Activated naive CD8-positive, alpha-beta T cell treated with anti-CD3 and anti-CD28 coated beads for 36 hours (primary cell): ENCODE data around the gene CD96. TPM values are rescaled to one million over a fixed set of nuclear protein-coding genes. Genes with fewer than 3 reads are reported as not detected.

ENCODE experiments used
- DNase-seq: peaks from one replicate; pipeline ENCODE4 v3.0.0; 2021
- H3K27ac Mint-ChIP-seq: one replicate; pipeline ENCODE4 v1.8.0; 2022; ENCODE audit warnings: mild to moderate bottlenecking, moderate library complexity, mixed read lengths
- H3K27me3 Mint-ChIP-seq: one replicate; pipeline ENCODE4 v1.8.0; 2022; ENCODE audit warnings: mild to moderate bottlenecking, mixed read lengths
- H3K36me3 Mint-ChIP-seq: one replicate; pipeline ENCODE4 v1.8.0; 2021; ENCODE audit warnings: mild to moderate bottlenecking, mixed read lengths
- H3K4me1 Mint-ChIP-seq: one replicate; pipeline ENCODE4 v1.8.0; 2021; ENCODE audit warnings: mixed read lengths
- H3K4me3 Mint-ChIP-seq: one replicate; pipeline ENCODE4 v1.8.0; 2022; ENCODE audit warnings: mild to moderate bottlenecking, moderate library complexity, mixed read lengths
- H3K9me3 Mint-ChIP-seq: one replicate; pipeline ENCODE4 v1.8.0; 2022; ENCODE audit warnings: mixed read lengths
- total RNA-seq, 2 experiments: library from RNA; stranded (reverse); gene quantifications; one replicate each; pipeline ENCODE4 v1.2.3, GENCODE V29; 2021

Gene CD96
- total RNA-seq, 2 experiments from 2014 or later = 70.3 to 74.8 TPM

DNA sequence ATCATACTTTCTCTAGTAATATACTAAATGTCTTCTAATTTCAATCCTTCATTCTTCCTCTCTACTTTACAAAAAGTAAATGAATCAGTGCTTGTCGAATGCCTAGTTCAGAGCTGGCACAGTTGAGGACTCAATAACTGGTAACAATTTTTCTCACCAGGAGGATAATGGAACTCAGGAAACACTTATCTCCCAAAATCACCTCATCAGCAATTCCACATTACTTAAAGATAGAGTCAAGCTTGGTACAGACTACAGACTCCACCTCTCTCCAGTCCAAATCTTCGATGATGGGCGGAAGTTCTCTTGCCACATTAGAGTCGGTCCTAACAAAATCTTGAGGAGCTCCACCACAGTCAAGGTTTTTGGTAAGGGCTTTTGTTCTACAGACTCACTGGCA is 36.9 kb downstream of the CD96 start:
- DNase-seq = no peak
- Mint-ChIP-seq H3K27ac (peak overlapping the region; percentile 83), H3K27me3 (no peaks in the 10 kb centered on the region), H3K4me3 (no peak overlapping the region), H3K36me3 (peaks cover 77% of the 10 kb centered on the region), H3K4me1 (peaks cover 64% of the 10 kb centered on the region), H3K9me3 (peaks cover 13% of the 10 kb centered on the region)

DNA sequence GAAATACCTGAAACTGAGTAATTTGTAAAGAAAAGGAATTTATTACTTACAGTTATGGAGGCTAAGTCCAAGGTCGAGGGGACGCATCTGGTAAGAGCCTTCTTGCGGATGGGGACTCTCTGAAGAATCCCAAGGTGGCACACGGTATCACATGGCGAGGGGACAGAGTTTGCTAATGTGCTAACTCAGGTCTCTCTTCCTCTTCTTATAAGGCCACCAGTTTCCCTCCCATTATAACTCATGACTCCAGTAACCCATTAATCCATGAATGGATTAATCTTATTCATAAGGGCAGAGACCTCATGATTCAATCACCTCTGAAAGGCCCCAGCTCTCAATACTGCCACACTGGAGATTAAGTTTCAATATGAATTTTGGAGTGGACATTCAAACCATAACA is 37.5 kb downstream of the CD96 start:
- Mint-ChIP-seq H3K4me3 (no peak overlapping the region), H3K27ac (peak overlapping the region; percentile 83)

DNA sequence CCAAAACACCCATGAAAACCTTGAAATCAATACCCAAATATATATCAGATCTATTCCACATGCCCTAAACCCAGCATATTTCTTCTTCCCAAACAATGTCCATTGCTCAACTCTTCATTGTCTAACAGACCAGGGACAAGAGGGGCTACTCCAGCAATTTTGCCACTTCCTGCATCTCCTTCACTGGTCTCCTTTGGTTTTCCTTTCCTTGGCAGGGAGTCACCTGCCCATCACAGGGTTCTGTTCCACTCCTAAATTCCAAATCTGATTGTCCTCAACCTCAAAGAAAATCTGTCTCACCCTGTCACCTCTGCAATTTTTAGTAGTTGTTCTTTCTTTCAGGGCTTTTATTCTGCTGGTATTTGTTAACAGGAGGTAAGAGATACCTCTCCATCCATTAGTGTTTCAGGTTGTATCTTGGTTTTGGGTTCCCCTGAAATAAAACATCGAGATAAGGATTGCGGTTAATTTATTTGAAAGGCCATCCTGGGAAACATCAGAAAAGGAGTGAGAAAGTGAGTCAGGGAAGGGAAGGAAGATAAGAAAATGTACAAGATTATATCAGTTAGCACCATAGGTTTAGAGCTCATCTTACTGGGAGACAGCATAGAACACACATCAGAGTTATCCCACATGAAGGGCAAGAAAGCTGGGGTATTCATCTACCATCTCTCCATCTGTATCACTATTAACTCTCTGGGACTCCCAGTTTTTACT is 39.6 kb downstream of the CD96 start:
- Mint-ChIP-seq H3K27ac (peak overlapping the region; percentile 54), H3K4me3 (no peak overlapping the region), H3K36me3 (peaks cover 87% of the 10 kb centered on the region), H3K27me3 (no peaks in the 10 kb centered on the region), H3K4me1 (peaks cover 66% of the 10 kb centered on the region), H3K9me3 (peaks cover 23% of the 10 kb centered on the region)
- no peak for DNase-seq

More for the DNA sequence above, 37.5 kb downstream of the CD96 start:
- no peaks in the 10 kb centered on the region for H3K27me3 Mint-ChIP-seq
- peaks cover 69% of the 10 kb centered on the region for H3K4me1 Mint-ChIP-seq
- DNase-seq = no peak
- H3K36me3 Mint-ChIP-seq = peaks cover 82% of the 10 kb centered on the region
- peaks cover 19% of the 10 kb centered on the region for H3K9me3 Mint-ChIP-seq

DNA sequence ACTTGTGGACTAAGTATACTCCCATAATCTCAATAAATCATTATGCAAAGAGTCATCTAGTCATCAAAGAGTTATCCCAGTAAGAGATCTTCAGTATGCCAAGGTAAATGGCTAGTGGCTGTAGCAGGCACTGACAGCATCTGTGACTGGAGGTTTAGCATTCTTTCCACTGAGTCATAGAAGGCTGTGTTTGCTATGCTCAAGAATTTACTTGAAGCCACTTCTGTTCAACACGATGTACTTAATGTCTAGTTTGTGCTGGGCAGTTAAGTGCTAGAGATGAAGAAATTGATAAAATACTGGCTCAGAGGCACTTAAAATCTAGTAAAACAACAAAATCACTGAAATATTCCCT is 40.1 kb downstream of the CD96 start:
- Mint-ChIP-seq H3K27ac (peak overlapping the region; percentile 54), H3K36me3 (peaks cover 88% of the 10 kb centered on the region), H3K4me1 (peaks cover 65% of the 10 kb centered on the region), H3K27me3 (no peaks in the 10 kb centered on the region), H3K9me3 (peaks cover 27% of the 10 kb centered on the region), H3K4me3 (no peak overlapping the region)
- no peak for DNase-seq

DNA sequence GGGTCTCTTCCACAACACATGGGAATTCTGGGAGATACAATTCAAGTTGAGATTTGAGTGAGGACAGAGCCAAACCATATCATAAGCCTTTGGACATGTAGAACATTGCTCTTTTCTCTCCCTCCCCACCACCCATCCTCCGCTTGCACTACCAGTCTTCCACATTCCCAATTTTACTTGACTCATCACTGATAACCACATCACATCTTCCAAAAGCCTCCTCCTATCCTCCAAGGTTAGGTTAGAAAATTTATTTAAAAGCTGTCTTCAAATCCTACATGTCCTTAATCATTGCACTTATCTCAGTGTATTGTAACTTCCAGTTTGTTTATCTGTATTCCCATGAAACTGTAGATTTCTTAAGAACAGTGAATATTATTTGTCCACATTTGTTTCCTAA is 42.7 kb downstream of the CD96 start:
- H3K4me1 Mint-ChIP-seq = peaks cover 56% of the 10 kb centered on the region
- H3K9me3 Mint-ChIP-seq = peaks cover 31% of the 10 kb centered on the region
- peaks cover 88% of the 10 kb centered on the region for H3K36me3 Mint-ChIP-seq
- DNase-seq = no peak
- H3K27ac Mint-ChIP-seq = no peak overlapping the region
- H3K27me3 Mint-ChIP-seq = no peaks in the 10 kb centered on the region
- no peak overlapping the region for H3K4me3 Mint-ChIP-seq

DNA sequence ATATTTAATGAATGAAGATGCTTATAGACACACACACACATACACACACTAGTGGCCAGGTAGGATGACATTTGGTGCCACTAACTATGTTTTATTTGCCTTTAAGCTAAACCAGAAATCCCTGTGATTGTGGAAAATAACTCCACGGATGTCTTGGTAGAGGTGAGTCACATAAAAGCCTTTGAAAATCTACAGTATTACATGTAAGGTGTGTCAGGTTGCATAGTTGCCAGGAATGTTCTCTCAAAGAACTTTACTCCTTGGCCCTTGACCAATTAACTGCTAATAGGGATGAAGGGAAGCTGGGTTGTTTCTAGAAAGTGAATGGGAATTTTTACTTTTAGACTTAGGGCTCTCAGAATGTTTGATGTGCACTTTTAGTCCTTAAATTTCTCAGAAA is 43.2 kb downstream of the CD96 start:
- peaks cover 84% of the 10 kb centered on the region for H3K36me3 Mint-ChIP-seq
- no peaks in the 10 kb centered on the region for H3K27me3 Mint-ChIP-seq
- H3K4me1 Mint-ChIP-seq = peaks cover 57% of the 10 kb centered on the region
- no peak for DNase-seq
- peaks cover 31% of the 10 kb centered on the region for H3K9me3 Mint-ChIP-seq
- no peak overlapping the region for H3K4me3 Mint-ChIP-seq
- no peak overlapping the region for H3K27ac Mint-ChIP-seq

DNA sequence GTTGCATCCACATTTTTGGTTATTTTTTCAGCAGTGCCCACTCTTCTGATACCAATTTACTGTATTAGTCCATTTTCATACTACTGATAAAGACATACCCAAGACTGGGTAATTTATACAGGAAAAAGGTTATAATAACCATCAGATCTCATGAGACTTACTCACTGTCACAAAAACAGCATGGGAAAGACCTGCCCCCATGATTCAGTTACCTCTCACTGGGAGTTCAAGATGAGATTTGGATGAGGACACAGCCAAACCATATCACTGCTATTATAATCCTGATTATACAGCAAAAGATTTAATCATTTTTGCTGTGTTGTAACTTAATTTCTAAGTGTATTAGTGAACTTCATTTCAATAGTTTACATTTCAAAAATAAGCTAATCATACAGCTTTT is 46.5 kb downstream of the CD96 start:
- peaks cover 20% of the 10 kb centered on the region for H3K9me3 Mint-ChIP-seq
- H3K36me3 Mint-ChIP-seq = peaks cover 84% of the 10 kb centered on the region
- DNase-seq = no peak
- H3K27ac Mint-ChIP-seq = no peak overlapping the region
- no peaks in the 10 kb centered on the region for H3K27me3 Mint-ChIP-seq
- H3K4me1 Mint-ChIP-seq = peaks cover 52% of the 10 kb centered on the region
- H3K4me3 Mint-ChIP-seq = no peak overlapping the region

DNA sequence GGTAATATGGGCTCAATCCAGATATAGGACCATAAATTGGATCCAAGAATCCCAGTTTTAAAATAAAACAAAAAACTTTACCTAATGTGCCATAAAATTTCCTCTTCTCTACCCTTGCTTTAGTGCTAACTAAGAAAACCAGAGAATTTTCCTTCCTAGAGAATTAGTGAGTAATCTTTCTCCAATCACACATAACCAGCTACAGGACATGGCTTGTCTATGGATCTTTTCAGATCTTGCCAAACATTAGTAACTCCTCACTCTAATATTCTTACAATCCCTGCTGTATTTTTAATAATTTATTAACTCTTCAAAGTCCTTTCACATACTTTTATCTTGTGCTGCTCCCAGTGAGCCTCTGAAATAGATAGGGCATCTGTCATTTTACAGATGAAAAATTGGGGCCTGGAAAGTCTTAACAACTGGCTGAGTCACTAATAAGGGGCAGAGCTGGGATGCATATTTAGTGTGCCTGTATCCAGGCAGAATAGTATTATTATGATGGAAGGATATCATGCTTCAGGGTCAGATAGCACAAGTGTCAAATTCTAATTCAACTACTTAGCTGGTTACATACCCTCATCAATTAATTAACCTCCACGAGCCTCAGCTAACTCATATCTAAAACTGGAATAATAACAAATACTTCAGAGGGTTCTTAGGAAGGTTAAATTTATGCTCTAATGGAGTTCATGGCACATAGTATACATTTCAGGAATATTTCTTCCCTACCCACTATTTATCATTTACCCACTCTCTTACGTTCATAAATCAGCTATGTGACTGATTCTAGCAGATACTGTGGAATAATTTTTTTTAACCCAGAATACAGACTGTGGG is 47.5 kb downstream of the CD96 start:
- Mint-ChIP-seq H3K27ac (peak overlapping the region; percentile 47), H3K4me3 (no peak overlapping the region)

DNA sequence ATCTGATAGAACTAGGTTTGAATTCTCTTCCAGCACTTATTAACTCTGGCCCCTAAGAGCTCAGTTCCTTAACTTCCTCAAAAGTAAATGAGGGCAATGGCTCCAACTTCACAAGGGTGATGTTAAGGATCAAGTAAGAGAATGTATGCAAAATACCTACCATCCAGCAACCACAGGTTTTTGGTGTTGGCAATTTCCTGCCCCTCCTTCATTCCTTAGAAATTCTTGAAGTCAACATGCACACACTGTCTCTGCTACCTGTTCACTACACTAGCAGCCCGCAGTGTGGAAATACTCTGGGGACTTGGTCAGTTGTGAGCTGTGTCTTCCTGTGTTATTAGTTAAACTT is 48.1 kb downstream of the CD96 start:
- no peak for DNase-seq
- Mint-ChIP-seq H3K27ac (no peak overlapping the region), H3K4me3 (no peak overlapping the region), H3K36me3 (peaks cover 86% of the 10 kb centered on the region), H3K27me3 (no peaks in the 10 kb centered on the region), H3K9me3 (peaks cover 12% of the 10 kb centered on the region), H3K4me1 (peaks cover 56% of the 10 kb centered on the region)

More for the DNA sequence above, 47.5 kb downstream of the CD96 start:
- peaks cover 53% of the 10 kb centered on the region for H3K4me1 Mint-ChIP-seq
- no peak for DNase-seq
- H3K36me3 Mint-ChIP-seq = peaks cover 86% of the 10 kb centered on the region
- H3K27me3 Mint-ChIP-seq = no peaks in the 10 kb centered on the region
- H3K9me3 Mint-ChIP-seq = peaks cover 14% of the 10 kb centered on the region

DNA sequence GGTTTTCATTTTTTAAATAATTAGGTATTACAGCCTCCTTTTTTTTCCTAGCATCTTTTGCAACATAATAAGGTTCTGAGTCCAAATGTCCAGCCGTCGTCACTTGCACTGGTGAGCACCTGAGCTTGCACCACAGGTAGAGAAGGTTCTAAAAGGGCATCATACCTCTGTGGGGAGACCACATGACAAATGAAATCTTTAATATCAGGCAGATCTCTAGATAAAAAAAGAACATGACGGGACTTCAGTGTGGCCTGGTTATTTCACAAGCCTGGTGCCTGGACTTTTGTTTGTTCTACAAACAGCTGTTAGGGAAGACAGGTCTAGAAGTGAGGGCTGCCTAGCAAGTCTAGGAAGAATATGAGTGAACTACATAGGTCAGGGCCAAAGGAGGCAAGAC is 49.6 kb downstream of the CD96 start:
- H3K9me3 Mint-ChIP-seq = peaks cover 8% of the 10 kb centered on the region
- no peak for DNase-seq
- H3K27me3 Mint-ChIP-seq = no peaks in the 10 kb centered on the region
- H3K27ac Mint-ChIP-seq = peak overlapping the region; percentile 93
- H3K4me1 Mint-ChIP-seq = peaks cover 65% of the 10 kb centered on the region
- H3K36me3 Mint-ChIP-seq = peaks cover 88% of the 10 kb centered on the region
- peak overlapping the region; percentile 89 for H3K4me3 Mint-ChIP-seq

DNA sequence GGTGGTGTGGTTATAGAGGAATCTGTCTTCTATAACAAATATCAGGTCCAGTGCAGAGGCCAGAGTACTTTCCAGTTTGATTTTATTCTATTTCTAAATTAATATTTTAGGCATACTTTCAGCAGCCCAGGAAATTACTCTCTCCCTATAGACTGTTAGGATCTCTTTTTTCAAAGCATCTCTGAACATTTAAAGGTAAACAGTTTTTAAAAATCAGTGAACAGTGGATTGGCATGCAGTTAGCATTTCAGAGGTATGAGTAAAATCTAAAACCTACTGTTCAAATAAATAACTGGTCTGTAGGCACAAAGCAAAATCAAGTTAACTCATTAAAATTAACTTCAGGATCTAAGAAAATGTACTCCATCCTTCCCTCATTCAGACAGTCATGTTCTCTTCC is 50.1 kb downstream of the CD96 start:
- H3K4me1 Mint-ChIP-seq = peaks cover 67% of the 10 kb centered on the region
- H3K27ac Mint-ChIP-seq = peak overlapping the region; percentile 93
- H3K4me3 Mint-ChIP-seq = peak overlapping the region; percentile 89
- DNase-seq = no peak
- H3K36me3 Mint-ChIP-seq = peaks cover 86% of the 10 kb centered on the region
- H3K9me3 Mint-ChIP-seq = peaks cover 4% of the 10 kb centered on the region
- H3K27me3 Mint-ChIP-seq = no peaks in the 10 kb centered on the region

DNA sequence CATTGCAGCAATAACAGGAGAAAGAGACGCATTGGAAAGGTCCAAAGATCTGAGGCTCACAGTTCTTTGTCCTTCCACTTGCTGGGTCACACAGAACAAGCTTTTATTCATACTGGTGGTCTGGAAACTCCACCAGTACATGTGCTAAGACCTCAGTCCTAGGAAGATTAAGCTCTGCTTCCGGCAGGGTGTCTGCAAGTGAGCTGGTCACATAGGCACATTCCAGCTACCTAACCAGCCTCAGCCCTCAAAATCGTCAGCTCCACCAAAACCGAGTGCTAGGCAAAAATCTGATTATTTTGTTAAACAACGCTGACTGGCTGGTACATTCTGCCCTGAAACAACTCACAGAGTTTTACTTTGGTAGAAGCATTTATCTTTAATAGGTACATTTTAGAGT is 50.9 kb downstream of the CD96 start:
- peaks cover 70% of the 10 kb centered on the region for H3K4me1 Mint-ChIP-seq
- peak overlapping the region; percentile 89 for H3K4me3 Mint-ChIP-seq
- H3K27ac Mint-ChIP-seq = peak overlapping the region; percentile 93

DNA sequence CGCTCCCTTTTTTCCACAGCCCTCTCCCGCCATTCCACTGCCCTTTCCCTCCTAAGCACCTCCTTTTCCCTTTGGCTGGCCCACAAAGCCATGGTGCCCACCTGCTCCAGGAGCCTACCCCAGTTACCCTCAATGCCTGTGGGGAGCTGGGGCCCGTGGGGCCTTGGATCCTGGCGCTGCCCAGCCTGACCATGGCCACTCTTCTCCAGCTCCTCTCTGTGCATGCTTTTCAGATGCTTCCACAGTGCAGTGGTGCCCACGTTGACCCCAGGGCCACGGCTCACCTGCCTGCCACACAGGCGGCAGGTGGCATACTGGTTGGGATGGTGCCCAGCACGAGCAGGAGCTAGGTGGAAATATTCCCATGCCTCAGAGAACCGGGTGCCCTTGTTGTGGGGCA is 51.7 kb downstream of the CD96 start:
- H3K27ac Mint-ChIP-seq = peak overlapping the region; percentile 93
- DNase-seq = no peak
- peaks cover 67% of the 10 kb centered on the region for H3K4me1 Mint-ChIP-seq
- H3K4me3 Mint-ChIP-seq = peak overlapping the region; percentile 89
- H3K36me3 Mint-ChIP-seq = peaks cover 85% of the 10 kb centered on the region
- H3K27me3 Mint-ChIP-seq = no peaks in the 10 kb centered on the region
- H3K9me3 Mint-ChIP-seq = peaks cover 3% of the 10 kb centered on the region

More for the DNA sequence above, 50.9 kb downstream of the CD96 start:
- DNase-seq = no peak
- H3K27me3 Mint-ChIP-seq = no peaks in the 10 kb centered on the region
- H3K9me3 Mint-ChIP-seq = peaks cover 3% of the 10 kb centered on the region
- peaks cover 85% of the 10 kb centered on the region for H3K36me3 Mint-ChIP-seq

DNA sequence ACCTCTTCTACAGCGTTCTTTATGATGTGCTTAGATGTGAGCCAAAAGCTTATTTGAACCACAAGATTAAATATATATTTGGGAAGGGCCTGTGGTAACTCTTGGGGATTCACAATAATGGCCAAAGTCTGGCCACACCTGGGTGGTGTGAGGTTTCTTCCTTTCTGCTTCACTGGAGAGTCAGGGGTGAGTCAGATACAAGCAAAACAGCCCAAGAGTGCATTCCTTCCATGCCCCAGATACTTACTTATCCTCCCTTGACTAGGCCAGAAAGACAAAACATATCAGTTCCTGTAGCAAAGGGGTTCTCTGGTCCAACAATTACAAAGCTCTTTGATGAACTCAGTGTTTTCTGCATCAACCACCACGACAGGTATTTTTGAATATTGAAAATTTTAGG is 52.2 kb downstream of the CD96 start:
- H3K9me3 Mint-ChIP-seq = peaks cover 3% of the 10 kb centered on the region
- H3K27me3 Mint-ChIP-seq = no peaks in the 10 kb centered on the region
- DNase-seq = no peak
- H3K36me3 Mint-ChIP-seq = peaks cover 82% of the 10 kb centered on the region
- H3K4me1 Mint-ChIP-seq = peaks cover 66% of the 10 kb centered on the region
- H3K4me3 Mint-ChIP-seq = peak overlapping the region; percentile 89
- peak overlapping the region; percentile 93 for H3K27ac Mint-ChIP-seq

DNA sequence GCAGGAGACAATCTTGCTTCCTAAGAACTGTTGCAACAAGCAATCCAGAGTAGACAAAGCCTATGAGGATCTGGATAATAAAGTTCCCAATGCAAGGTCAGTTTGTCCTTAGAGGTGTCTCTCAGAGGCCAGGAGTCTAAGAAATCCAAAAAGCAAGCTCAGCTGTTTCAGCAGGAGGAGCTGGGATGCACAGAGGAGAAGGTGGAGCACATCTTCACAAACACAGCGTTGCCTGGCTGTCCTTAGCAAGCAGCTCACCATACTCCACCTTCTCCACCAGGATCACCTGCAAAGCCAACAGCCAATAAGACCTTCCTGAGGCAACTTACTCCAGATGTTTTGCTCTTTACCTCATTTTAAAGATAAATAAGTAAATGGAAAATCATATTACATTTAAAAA is 52.8 kb downstream of the CD96 start:
- Mint-ChIP-seq H3K4me3 (peak overlapping the region; percentile 89), H3K36me3 (peaks cover 79% of the 10 kb centered on the region), H3K4me1 (peaks cover 61% of the 10 kb centered on the region), H3K9me3 (peaks cover 3% of the 10 kb centered on the region), H3K27me3 (no peaks in the 10 kb centered on the region), H3K27ac (peak overlapping the region; percentile 93)
- no peak for DNase-seq
